ENCODE data around the gene PTPRT.

The PTPRT gene

DNA sequence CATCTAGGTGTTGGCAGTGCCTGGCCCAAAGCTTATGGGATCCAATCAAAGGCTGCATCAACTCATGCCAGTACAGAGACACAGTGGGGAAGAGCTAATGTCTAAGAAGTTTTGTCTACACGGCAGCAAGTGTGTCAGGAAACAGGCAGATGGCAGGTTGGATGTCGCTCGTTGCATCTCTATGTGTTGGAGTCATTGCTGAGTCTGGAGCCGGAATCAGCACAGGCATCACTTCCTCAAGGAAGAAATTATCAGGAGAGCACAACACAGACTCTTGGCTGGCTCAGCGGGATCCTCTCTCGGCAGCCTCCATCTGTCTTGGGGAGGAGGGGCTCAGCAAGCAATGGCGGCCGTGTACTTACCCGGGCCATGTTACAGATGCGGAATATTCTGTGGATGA lies 1104.3 kb downstream of the PTPRT start:
- DNase-seq: no peak

- no peak for DNase-seq
Measured at GRCh38 chr20:42083280-42083679, 1106.4 kb downstream of the PTPRT start.

DNA sequence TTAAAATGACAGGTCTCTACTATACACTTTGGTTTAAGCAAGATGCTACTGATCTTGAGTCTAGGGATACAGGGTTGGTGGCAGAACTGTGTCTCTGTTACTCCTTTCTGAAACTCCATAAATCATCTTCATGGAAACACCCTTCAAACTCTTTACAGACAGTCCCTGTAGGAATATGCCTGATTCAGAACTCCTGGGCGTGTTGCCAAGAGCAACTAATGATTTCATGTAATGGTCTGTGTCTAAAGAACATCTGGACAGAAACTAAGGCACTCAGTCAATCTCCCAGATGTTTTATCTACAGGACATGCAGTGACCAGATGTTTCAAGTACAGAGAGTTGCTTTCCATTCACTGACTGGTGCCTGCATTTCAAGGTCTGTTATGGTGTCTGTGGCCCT lies 1107.1 kb downstream of the PTPRT start:
- peak; percentile 4 for DNase-seq

DNA sequence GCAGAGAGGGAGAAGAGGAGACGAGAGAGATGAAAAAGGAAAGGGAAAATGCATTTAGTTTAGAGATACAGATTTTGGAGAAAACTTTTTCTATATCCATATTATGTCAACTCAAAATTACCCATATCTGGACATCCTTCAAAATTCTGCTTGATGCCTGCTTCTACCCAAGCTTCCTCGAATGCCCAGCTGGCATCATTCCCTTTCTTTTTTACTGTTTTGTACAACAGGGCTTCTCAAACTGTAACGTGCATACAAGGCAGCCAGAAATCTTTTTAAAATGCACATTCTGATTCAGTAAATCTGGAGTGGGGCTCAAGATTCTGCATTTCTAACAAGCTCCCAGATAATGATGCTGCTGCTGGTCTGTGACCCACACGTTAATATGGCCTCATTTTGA lies 1108.8 kb downstream of the PTPRT start:
- DNase-seq: no peak

GRCh38 chr20:42074944-42075343 lies 1114.8 kb downstream of the PTPRT start:
- DNase-seq: no peak

DNA sequence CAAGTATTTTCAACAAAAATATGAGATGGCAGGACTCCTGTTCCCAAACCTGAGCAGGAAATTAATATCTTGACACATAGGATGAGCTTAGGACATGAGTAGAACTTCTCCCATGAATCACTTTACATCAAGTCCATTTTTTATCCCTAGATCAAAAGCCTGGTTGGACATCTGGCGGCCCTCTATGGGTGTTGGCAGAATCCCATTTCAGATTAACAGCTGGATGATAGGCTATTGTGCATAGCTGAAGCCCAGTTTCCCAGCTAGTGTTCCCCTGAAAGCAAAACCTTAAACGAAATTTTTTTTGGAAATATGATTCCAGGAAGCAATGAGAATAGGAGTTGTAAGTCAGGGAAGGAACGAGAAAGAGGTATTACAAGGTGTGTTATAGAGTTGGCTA lies 1122.1 kb downstream of the PTPRT start:
- no peak for DNase-seq

DNA sequence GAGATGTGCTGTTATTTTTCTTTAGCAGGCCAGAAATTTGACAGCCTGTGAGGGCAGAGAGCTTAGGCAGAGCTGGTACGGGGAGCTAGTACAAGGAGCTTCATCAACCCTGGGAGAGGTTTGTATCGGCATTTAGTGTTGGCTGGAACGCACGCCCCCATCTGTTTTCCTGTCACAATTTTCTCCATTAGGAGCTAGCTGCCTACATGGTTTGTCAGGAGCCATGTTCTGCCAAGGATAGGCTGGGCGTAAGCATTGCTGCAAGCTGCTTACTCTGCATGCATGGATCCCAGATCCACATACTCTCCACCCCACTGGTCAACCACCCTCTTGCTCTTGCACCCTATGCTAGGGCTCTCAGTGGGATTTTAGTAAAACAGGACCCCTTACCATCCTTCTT lies 1122.5 kb downstream of the PTPRT start:
- no peak for DNase-seq

DNA sequence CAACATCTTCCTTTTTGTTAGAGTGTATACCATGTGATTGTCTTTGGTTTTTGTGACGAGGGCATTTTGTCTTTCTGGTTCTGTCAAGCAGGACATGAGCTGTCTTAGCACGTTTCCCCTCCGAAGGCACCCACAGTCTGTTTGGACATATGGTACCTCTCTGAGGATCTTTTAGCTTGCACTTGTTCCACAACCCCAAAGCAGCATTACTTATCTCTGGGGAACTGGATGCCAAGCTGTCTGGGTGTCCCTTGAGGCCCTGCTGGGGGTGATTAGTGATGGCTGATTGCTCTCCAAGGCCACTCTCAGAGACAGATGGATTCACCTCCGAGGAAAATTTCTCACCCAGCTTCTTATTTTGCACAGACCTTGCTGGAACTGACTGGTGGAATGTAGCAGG lies 1126.6 kb downstream of the PTPRT start:
- DNase-seq: no peak

DNA sequence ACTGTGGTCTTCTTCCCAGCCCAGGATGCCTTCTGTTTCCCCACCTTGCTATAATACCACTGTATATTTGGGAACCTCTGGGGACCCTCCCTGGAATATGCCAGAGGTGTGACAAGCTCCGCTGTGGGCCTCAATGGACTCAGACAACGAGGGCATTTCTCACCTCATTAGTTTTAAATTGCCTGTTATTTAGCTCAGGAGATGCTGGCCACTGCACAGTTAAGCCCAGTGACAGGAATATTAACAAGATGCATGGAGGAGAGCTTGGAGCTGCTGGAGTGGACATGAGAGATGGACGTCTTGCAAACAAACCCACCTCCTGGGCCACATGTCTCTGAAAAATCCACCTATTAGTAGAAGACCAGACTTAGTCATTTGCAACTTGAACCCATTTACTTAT lies 1136.4 kb downstream of the PTPRT start:
- no peak for DNase-seq

DNA sequence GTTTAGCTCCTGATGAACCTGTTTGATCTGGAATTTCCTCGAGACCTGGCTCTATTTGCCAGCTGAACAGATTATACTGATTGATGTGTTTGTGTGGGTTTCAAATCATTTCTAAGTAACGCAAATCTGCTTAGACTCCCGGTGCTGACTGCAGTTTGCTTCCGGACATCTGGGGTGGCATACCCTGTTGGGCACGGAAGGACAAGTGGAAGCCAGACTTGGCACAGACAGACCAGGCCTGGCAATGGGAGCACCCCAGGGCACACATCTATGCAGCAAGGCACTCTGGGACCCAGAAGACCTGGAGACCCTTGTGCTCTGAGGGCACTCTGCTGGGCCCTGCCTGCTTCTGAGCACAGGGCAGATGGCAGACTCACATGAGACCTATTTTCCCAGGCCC lies 1137.8 kb downstream of the PTPRT start:
- no peak for DNase-seq

DNA sequence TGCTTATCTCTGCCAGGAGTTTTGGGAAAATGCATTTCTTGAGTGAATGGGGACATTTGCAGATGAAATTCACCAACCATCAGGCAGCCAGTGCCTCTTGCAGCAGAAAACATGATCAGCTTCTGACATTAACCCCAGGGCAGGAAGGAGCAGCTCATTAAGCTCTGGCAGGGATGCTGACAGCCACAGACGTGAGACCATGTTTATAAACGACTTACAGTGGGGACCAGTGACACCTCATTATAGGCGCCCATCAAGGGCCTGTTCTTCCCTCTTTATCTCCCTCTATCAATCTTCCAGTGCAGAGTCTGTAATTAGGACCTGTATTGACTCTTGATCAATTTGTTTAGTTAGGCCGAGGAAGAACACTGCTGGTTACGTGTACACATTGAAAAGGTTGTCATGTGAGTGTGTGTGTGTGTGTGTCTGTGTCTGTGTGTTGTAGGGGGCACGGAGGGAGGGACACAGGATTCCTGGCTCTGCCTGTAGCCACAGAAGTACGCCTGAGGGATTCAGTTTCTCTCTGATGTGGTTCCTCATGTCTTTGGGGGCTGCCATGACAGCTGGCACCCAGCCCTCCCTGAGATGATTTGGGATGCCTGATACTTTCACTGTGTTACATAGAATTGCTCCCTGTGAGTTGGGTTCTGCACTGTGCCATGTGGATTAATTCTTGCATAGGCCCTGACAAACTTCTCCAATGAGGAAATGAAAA lies 1143.2 kb downstream of the PTPRT start:
- DNase-seq: no peak

GRCh38 chr20:42043921-42044320 lies 1145.8 kb downstream of the PTPRT start:
- no peak for DNase-seq

GRCh38 chr20:42041000-42041565 lies 1148.6 kb downstream of the PTPRT start:
- DNase-seq: no peak

GRCh38 chr20:42027746-42028268 lies 1161.9 kb downstream of the PTPRT start:
- DNase-seq: no peak

DNA sequence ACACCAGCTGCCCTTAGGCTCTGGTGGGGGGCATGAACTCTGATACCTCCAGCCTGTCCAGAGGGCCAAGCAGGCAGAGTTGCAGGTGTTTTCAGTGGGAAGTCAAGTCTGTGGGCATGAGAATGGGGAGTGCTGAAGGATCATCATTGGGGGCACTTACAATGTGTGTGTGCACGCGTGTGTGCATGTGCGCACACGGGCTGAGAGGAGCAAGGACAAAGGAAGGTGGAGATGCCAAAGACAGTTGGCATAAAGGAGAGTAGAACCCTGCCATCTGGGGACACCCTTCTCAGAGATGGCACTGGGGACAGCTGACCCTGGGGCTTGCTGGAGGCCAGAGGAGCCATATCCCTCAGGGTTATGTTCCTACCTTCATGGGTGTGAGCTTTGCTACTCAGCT lies 1163.1 kb downstream of the PTPRT start:
- DNase-seq: no peak

DNA sequence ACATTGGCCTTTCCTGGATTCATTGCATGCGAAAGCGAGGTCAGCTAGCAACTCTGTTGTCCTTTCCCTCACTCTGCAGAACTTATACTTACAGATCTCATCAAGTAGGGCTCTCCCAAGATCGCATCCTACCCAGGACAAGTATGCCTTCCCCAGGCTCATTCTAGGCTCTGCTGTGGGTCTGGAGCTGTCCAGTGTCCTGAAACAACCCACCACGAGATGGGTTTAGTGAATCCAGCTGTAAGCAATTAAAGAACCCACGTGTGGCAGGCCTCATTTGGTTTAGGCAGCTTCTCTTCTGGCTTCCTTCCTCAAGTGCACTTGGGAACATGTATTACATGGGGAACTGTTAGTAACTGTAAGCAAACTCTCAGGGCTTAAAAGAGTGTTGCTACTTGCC lies 1165.1 kb downstream of the PTPRT start:
- no peak for DNase-seq
